NB4 (cell line): ENCODE results near the gene WNT9A.

ENCODE experiments used
- DNase-seq: peaks from one replicate; pipeline ENCODE4 v3.0.0; 2010; ENCODE audit warnings: low read depth
- H3K4me3 ChIP-seq: one replicate; pipeline ENCODE4 v1.5.1; 2011; ENCODE audit warnings: mild to moderate bottlenecking, low read depth, low read length, moderate library complexity
- CTCF ChIP-seq: IDR thresholded peaks from one replicate; pipeline ENCODE4 v1.5.1; 2012; ENCODE audit warnings: low read depth, low read length
- MAX ChIP-seq: IDR thresholded peaks from 2 replicates; pipeline ENCODE4 v1.6.1; 2011; ENCODE audit warnings: low read depth, low read length
- MYC ChIP-seq: IDR thresholded peaks from 2 replicates; pipeline ENCODE4 v1.6.1; 2011; ENCODE audit warnings: low read depth, low read length
- POLR2A ChIP-seq: IDR thresholded peaks from 2 replicates; pipeline ENCODE4 v1.6.1; 2011; ENCODE audit warnings: mild to moderate bottlenecking; ENCODE audit not compliant: insufficient read length; ENCODE audit errors: extremely low read depth

WNT9A gene

GRCh38 chr1:227909188-227909587 is 38.5 kb downstream of the WNT9A start:
- no peak overlapping the region for H3K4me3 ChIP-seq
- DNase-seq: no peak
- TF ChIP-seq MAX: no peak
- TF ChIP-seq POLR2A: no peak
- TF ChIP-seq MYC: no peak
- TF ChIP-seq CTCF: no peak

DNA sequence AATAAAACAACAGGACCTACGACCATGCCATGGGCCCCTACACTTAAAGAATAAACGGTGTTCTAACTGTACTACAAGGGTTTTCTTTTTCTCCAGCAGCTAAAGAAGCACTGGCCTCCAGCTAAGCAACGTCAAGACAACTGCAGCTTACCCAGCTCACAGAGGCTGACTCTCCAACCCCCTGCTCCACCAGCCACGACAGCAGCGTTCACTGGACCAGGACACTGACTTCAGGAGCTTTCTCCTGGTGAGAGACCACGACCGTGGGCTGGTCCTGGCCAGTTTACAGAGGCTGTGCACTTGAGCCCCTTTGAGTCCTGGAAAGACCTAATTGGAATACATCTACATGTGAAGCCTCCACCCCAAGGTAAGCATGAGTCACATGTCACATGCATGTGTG is 39.4 kb downstream of the WNT9A start:
- no peak for TF ChIP-seq CTCF
- TF ChIP-seq POLR2A: no peak
- no peak for TF ChIP-seq MAX
- TF ChIP-seq MYC: no peak
- no peak for DNase-seq
- H3K4me3 ChIP-seq: no peak overlapping the region

- no peak for TF ChIP-seq CTCF
- no peak for TF ChIP-seq POLR2A
- no peak for TF ChIP-seq MAX
- no peak for TF ChIP-seq MYC
- DNase-seq: no peak
- no peak overlapping the region for H3K4me3 ChIP-seq
These were observed 40.2 kb downstream of the WNT9A start for GRCh38 chr1:227907439-227908015.

- DNase-seq: no peak
- TF ChIP-seq MAX: no peak
- TF ChIP-seq MYC: no peak
- TF ChIP-seq POLR2A: no peak
- no peak for TF ChIP-seq CTCF
- H3K4me3 ChIP-seq: no peak overlapping the region
These were observed 41.1 kb downstream of the WNT9A start for GRCh38 chr1:227906550-227907071.

- peak; percentile 21 for DNase-seq
- H3K4me3 ChIP-seq: no peak overlapping the region
- TF ChIP-seq MAX: no peak
- TF ChIP-seq MYC: no peak
- no peak for TF ChIP-seq POLR2A
- TF ChIP-seq CTCF: no peak
These were observed 41.9 kb downstream of the WNT9A start for GRCh38 chr1:227905573-227906487.
